ENCODE measurements around the gene RASSF7.

The RASSF7 gene

GRCh38 chr11:558503-558902 lies 2.3 kb upstream of the RASSF7 start:
- TF ChIP-seq, protein P1, sequence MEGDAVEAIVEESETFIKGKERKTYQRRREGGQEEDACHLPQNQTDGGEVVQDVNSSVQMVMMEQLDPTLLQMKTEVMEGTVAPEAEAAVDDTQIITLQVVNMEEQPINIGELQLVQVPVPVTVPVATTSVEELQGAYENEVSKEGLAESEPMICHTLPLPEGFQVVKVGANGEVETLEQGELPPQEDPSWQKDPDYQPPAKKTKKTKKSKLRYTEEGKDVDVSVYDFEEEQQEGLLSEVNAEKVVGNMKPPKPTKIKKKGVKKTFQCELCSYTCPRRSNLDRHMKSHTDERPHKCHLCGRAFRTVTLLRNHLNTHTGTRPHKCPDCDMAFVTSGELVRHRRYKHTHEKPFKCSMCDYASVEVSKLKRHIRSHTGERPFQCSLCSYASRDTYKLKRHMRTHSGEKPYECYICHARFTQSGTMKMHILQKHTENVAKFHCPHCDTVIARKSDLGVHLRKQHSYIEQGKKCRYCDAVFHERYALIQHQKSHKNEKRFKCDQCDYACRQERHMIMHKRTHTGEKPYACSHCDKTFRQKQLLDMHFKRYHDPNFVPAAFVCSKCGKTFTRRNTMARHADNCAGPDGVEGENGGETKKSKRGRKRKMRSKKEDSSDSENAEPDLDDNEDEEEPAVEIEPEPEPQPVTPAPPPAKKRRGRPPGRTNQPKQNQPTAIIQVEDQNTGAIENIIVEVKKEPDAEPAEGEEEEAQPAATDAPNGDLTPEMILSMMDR (IDR thresholded peaks at IDR 0.05; ENCODE audit: low read length, missing control alignments), result no peak
- DNase-seq (ENCODE audit: low read depth), result no peak
- H3K4me3 ChIP-seq (replicated peaks; ENCODE audit: low read depth, low read length), result no peak overlapping the region

GRCh38 chr11:559020-559620 lies 1.6 kb upstream of the RASSF7 start:
- H3K4me3 ChIP-seq (replicated peaks; ENCODE audit: low read depth, low read length), result no peak overlapping the region

GRCh38 chr11:559712-560304 lies 962 bp upstream of the RASSF7 start:
- DNase-seq (ENCODE audit: low read depth), result no peak

More at GRCh38 chr11:559020-559620, 1.6 kb upstream of the RASSF7 start:
- no peak for DNase-seq (ENCODE audit: low read depth)
- TF ChIP-seq, protein P1 (IDR thresholded peaks at IDR 0.05; ENCODE audit: low read length, missing control alignments), result no peak

GRCh38 chr11:561148-562003 lies 606 bp downstream of the RASSF7 start:
- H3K4me3 ChIP-seq (replicated peaks; ENCODE audit: low read depth, low read length), result peak overlapping the region; percentile 54
- no peak for DNase-seq (ENCODE audit: low read depth)
- TF ChIP-seq, protein P1 (IDR thresholded peaks at IDR 0.05; ENCODE audit: low read length, missing control alignments), result no peak

More at GRCh38 chr11:559712-560304, 962 bp upstream of the RASSF7 start:
- TF ChIP-seq, protein P1 (IDR thresholded peaks at IDR 0.05; ENCODE audit: low read length, missing control alignments), result no peak
- H3K4me3 ChIP-seq (replicated peaks; ENCODE audit: low read depth, low read length), result peak overlapping the region; percentile 61

DNA sequence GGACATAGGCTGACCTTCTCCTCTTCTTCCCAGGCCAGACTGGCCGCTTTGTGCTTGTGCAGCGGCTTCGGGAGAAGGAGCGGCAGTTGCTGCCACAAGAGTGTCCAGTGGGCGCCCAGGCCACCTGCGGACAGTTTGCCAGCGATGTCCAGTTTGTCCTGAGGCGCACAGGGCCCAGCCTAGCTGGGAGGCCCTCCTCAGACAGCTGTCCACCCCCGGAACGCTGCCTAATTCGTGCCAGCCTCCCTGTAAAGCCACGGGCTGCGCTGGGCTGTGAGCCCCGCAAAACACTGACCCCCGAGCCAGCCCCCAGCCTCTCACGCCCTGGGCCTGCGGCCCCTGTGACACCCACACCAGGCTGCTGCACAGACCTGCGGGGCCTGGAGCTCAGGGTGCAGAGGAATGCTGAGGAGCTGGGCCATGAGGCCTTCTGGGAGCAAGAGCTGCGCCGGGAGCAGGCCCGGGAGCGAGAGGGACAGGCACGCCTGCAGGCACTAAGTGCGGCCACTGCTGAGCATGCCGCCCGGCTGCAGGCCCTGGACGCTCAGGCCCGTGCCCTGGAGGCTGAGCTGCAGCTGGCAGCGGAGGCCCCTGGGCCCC lies 1.4 kb downstream of the RASSF7 start:
- TF ChIP-seq, protein P1 (IDR thresholded peaks at IDR 0.05; ENCODE audit: low read length, missing control alignments), result no peak
- H3K4me3 ChIP-seq (replicated peaks; ENCODE audit: low read depth, low read length), result no peak overlapping the region
- no peak for DNase-seq (ENCODE audit: low read depth)

- TF ChIP-seq, protein P1 (IDR thresholded peaks at IDR 0.05; ENCODE audit: low read length, missing control alignments), result no peak
- DNase-seq (ENCODE audit: low read depth), result no peak
- no peak overlapping the region for H3K4me3 ChIP-seq (replicated peaks; ENCODE audit: low read depth, low read length)
These were observed 2.5 kb downstream of the RASSF7 start for GRCh38 chr11:563066-563811.

All from fibroblast of pulmonary artery (primary cell).